H1 (cell line): Measurements from ENCODE around the gene FUT4. TPM values are rescaled to one million over a fixed set of nuclear protein-coding genes. Genes with fewer than 3 reads are reported as not detected.

Source experiments
- ATF2 ChIP-seq: IDR thresholded peaks from 2 replicates; pipeline ENCODE4 v1.6.1; 2012; ENCODE audit warnings: low read length, inconsistent platforms
- polyA plus RNA-seq, 7 experiments: library from polyadenylated mRNA; depleted of rRNA in 3 of 7; stranded (reverse) in 5 of 7; unstranded in 2 of 7; fragments of >200 nt in 5 of 7; fragments of 200-250 nt in 2 of 7; gene quantifications; 1 replicate in 5 of 7; 2 replicates in 1 of 7; 4 replicates in 1 of 7; pipeline versions ENCODE4 v1.2.1 to v1.2.3, GENCODE V29; 2011 to 2013; ENCODE audit warnings: missing spikeins in 2 of 7, mixed read lengths in 2 of 7
- total RNA-seq: library from RNA; stranded (reverse); fragmentation: NEBNext Ultra II Directional; extraction: Animal tissue kit (Norgen Biotek cat#: 25700); gene quantifications from 2 replicates; pipeline ENCODE4 v1.2.1, GENCODE V29; 2021

Gene FUT4
- total and polyA plus RNA-seq, 2 of the 8 experiments (the other 6 are each of a cell fraction or from before 2014, with no cell fraction given), result 2.6 to 8.0 TPM

- no peak for TF ChIP-seq ATF2
Measured at GRCh38 chr11:94521684-94522083, 22.0 kb upstream of the FUT4 start (continued).
